A673 (cell line): ENCODE results near the gene KIF26B. TPM values are rescaled to one million over a fixed set of nuclear protein-coding genes. Genes with fewer than 3 reads are reported as not detected.

ENCODE experiments used
- BruUV-seq: library from RNA; stranded (reverse); fragments of 400-500 nt; replicated peaks from 2 replicates; lab custom pipeline; 2021; lab: Mats Ljungman, UMichigan
- CTCF ChIA-PET: fragments of 300-600 bp; sonication (Branson Sonifier 250); formaldehyde crosslinking; loops from one replicate; lab custom pipeline; 2022; ENCODE audit warnings: antibody characterized with exemption; lab: Charles Lee
- POLR2A ChIA-PET: fragments of 300-600 bp; sonication (Branson Sonifier 250); formaldehyde crosslinking; loops from one replicate; lab custom pipeline; 2022; ENCODE audit warnings: antibody characterized with exemption; ENCODE audit not compliant: low non-redundant PET; lab: Charles Lee
- DNase-seq: peaks from one replicate; pipeline ENCODE4 v3.0.0-alpha.2; 2015; ENCODE audit warnings: low spot score
- H3K27ac ChIP-seq: fragments of 200-600 bp; sonication (generic); 2 replicates; pipeline ENCODE4 v1.5.1; 2016; ENCODE audit warnings: mixed run types, low read depth, mild to moderate bottlenecking, mixed read lengths, antibody characterized with exemption, low read length; ENCODE audit not compliant: poor library complexity, severe bottlenecking
- H3K27me3 ChIP-seq: fragments of 200-600 bp; sonication (generic); replicated peaks from 2 replicates; pipeline ENCODE4 v1.6.1; 2017; ENCODE audit warnings: mixed run types, low read depth, mild to moderate bottlenecking, mixed read lengths, antibody characterized with exemption, low read length; ENCODE audit not compliant: insufficient read depth, poor library complexity
- H3K36me3 ChIP-seq: fragments of 200-600 bp; sonication (generic); 2 replicates; pipeline ENCODE4 v1.6.1; 2016; ENCODE audit warnings: mixed run types, mild to moderate bottlenecking, mixed read lengths, antibody characterized with exemption, low read length; ENCODE audit not compliant: insufficient read depth, poor library complexity, severe bottlenecking
- H3K4me1 ChIP-seq: fragments of 200-600 bp; sonication (generic); 2 replicates; pipeline ENCODE4 v1.6.1; 2017; ENCODE audit warnings: mixed run types, mild to moderate bottlenecking, mixed read lengths, antibody characterized with exemption, low read length; ENCODE audit not compliant: insufficient read depth, poor library complexity, severe bottlenecking
- H3K4me3 ChIP-seq: fragments of 200-600 bp; sonication (generic); 2 replicates; pipeline ENCODE4 v1.5.1; 2016; ENCODE audit warnings: low read depth, mixed run types, mild to moderate bottlenecking, mixed read lengths, low read length; ENCODE audit not compliant: poor library complexity, severe bottlenecking
- H3K9me3 ChIP-seq: fragments of 200-600 bp; sonication (generic); 2 replicates; pipeline ENCODE4 v1.6.1; 2016; ENCODE audit warnings: mixed run types, low read depth, mild to moderate bottlenecking, mixed read lengths, antibody characterized with exemption, low read length; ENCODE audit not compliant: poor library complexity, severe bottlenecking
- EZH2 ChIP-seq: fragments of 200-600 bp; sonication (generic); IDR thresholded peaks from 2 replicates; pipeline ENCODE4 v1.6.1; 2017; ENCODE audit warnings: borderline replicate concordance, low read depth, mild to moderate bottlenecking, mixed read lengths, antibody characterized with exemption, low read length; ENCODE audit not compliant: poor library complexity, severe bottlenecking
- intact Hi-C: fragments of 100-400 bp; cut with micrococcal nuclease; formaldehyde crosslinking; loops from one replicate; pipeline ENCODE4 v1.10.0; 2022; ENCODE audit not compliant: unreplicated experiment
- total RNA-seq: library from RNA; stranded (reverse); gene quantifications from 2 replicates; pipeline ENCODE4 v1.2.3, GENCODE V29; 2021
- TF ChIP-seq, protein P1 (sequence below): fragments of 300-800, 200-600 bp; sonication (generic); conservative IDR thresholded peaks from 2 replicates; pipeline ENCODE4 v1.5.1; 2017; ENCODE audit warnings: low read depth, mild to moderate bottlenecking, antibody characterized with exemption, low read length, moderate library complexity, mixed read lengths

KIF26B gene
- total RNA-seq, 1 experiment from 2014 or later, result not detected

DNA sequence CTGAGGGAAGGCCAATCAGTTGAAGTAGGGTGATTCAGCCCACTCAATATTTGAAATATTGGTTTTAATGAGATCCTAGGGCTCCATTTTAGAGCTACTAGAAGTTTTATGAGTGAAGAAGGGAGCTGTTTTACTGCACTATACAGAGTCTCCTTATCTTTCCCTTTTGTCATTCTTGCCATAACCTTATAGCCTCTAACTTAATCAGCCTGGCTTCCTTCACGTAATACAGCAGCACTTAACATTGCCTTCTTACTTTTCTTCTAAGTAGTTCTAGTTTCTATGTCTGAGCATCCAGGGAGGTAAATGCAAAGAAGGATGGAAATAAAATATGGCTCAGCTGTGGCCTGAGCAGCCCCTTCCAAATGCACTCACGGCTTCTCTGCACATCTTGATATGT, 299.3 kb downstream of the KIF26B start:
- H3K4me1 ChIP-seq, result no peaks in the 10 kb centered on the region
- DNase-seq, result no peak
- no peaks in the 10 kb centered on the region for H3K9me3 ChIP-seq
- ChIA-PET CTCF (no interaction called here), POLR2A (no interaction called here)
- H3K27me3 ChIP-seq, result peaks cover 59% of the 10 kb centered on the region
- H3K4me3 ChIP-seq, result no peak overlapping the region
- no TSS peak for BruUV-seq
- no peak overlapping the region for H3K27ac ChIP-seq
- H3K36me3 ChIP-seq, result no peaks in the 10 kb centered on the region
- TF ChIP-seq, protein P1, sequence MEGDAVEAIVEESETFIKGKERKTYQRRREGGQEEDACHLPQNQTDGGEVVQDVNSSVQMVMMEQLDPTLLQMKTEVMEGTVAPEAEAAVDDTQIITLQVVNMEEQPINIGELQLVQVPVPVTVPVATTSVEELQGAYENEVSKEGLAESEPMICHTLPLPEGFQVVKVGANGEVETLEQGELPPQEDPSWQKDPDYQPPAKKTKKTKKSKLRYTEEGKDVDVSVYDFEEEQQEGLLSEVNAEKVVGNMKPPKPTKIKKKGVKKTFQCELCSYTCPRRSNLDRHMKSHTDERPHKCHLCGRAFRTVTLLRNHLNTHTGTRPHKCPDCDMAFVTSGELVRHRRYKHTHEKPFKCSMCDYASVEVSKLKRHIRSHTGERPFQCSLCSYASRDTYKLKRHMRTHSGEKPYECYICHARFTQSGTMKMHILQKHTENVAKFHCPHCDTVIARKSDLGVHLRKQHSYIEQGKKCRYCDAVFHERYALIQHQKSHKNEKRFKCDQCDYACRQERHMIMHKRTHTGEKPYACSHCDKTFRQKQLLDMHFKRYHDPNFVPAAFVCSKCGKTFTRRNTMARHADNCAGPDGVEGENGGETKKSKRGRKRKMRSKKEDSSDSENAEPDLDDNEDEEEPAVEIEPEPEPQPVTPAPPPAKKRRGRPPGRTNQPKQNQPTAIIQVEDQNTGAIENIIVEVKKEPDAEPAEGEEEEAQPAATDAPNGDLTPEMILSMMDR, result no peak
- TF ChIP-seq EZH2, result no peak
- intact Hi-C loops, result no loop called here

DNA sequence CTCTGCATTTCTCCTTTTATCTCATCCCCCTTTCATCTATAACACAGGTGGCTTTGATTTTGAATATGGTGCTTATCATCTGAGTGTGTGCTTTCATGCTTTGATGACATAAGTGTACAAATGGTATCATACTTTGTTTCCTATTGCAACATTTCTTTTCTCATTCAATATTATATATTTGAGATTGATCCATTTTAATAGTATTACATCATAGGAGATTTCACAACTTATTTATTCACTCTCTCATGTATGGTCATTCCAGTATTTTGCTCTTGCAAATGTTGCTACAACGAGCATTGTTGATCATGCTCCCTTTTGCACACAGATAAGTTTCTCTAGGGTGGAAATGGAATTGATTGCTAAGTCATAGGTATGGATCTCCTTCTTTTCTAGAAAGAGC, 302.8 kb downstream of the KIF26B start:
- DNase-seq, result no peak
- intact Hi-C loops, result no loop called here
- H3K27ac ChIP-seq, result no peak overlapping the region
- ChIA-PET CTCF (no interaction called here), POLR2A (no interaction called here)
- H3K9me3 ChIP-seq, result no peaks in the 10 kb centered on the region
- no peak overlapping the region for H3K4me3 ChIP-seq
- H3K36me3 ChIP-seq, result no peaks in the 10 kb centered on the region
- TF ChIP-seq, protein P1, result no peak
- TF ChIP-seq EZH2, result no peak
- no TSS peak for BruUV-seq
- H3K27me3 ChIP-seq, result peaks cover 66% of the 10 kb centered on the region
- no peaks in the 10 kb centered on the region for H3K4me1 ChIP-seq

DNA sequence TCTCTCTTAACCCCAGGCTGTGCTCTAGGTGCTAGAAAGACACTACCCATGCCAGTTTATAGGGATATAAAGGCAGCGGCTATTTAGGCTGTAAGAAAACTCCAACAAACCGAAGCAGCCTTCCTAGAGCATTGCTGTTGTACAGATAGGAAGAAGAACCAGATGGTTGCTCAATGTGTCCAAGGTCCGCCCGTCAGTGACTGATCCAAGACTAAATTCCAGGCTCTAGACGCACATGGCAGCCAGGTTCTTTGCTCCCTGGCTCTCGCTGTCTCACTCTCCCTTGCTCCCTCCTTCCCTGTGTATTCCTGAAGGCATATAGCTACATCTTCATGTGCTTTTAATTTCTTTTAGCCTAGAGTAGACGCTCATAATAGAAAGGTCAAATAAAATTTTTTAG, 303.4 kb downstream of the KIF26B start:
- no peaks in the 10 kb centered on the region for H3K9me3 ChIP-seq
- H3K36me3 ChIP-seq, result no peaks in the 10 kb centered on the region
- H3K4me1 ChIP-seq, result no peaks in the 10 kb centered on the region
- H3K27me3 ChIP-seq, result peaks cover 70% of the 10 kb centered on the region
- BruUV-seq, result no TSS peak
- no peak for TF ChIP-seq EZH2
- TF ChIP-seq, protein P1, result no peak
- no peak overlapping the region for H3K4me3 ChIP-seq
- CTCF ChIA-PET, result no interaction called here
- no peak overlapping the region for H3K27ac ChIP-seq
- intact Hi-C loops, result no loop called here
- no peak for DNase-seq
- POLR2A ChIA-PET, result no interaction called here
